ENCODE data around the gene IL9R. TPM values are rescaled to one million over a fixed set of nuclear protein-coding genes. Genes with fewer than 3 reads are reported as not detected.

The IL9R gene
- total RNA-seq, 1 experiment from 2014 or later, result 0.46 TPM

DNA sequence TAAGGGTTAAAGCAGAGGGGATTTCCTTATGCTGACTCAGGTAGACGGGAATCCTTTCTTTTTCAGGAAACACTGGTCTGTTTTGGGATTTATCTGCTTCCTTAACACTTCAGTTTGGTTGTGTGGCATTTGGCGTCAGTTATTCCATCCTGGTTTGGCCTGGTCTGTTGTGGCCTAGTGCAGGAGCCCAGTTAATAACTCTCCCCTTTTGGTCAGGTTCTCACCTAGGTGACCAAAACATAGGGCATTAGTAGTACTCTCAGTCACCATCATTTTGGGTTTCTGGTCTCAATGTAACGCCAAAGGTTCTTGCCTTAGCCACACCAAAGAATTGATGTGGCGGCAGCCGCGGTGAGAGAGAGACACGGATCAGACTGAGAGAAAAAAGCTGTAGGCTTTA, 39.7 kb upstream of the IL9R start:
- CTCF ChIA-PET, result no interaction called here
- TF ChIP-seq, protein P1, sequence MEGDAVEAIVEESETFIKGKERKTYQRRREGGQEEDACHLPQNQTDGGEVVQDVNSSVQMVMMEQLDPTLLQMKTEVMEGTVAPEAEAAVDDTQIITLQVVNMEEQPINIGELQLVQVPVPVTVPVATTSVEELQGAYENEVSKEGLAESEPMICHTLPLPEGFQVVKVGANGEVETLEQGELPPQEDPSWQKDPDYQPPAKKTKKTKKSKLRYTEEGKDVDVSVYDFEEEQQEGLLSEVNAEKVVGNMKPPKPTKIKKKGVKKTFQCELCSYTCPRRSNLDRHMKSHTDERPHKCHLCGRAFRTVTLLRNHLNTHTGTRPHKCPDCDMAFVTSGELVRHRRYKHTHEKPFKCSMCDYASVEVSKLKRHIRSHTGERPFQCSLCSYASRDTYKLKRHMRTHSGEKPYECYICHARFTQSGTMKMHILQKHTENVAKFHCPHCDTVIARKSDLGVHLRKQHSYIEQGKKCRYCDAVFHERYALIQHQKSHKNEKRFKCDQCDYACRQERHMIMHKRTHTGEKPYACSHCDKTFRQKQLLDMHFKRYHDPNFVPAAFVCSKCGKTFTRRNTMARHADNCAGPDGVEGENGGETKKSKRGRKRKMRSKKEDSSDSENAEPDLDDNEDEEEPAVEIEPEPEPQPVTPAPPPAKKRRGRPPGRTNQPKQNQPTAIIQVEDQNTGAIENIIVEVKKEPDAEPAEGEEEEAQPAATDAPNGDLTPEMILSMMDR (IDR thresholded peaks at IDR 0.05), result no peak
- TF ChIP-seq SIN3A (IDR thresholded peaks at IDR 0.05; ENCODE audit: borderline replicate concordance, insufficient read depth, low read depth, low read length) (no peak), TCF7L2 (IDR thresholded peaks at IDR 0.05; ENCODE audit: low read depth, low read length) (no peak), POLR2AphosphoS5 (IDR thresholded peaks at IDR 0.05; ENCODE audit: low read depth, low read length) (no peak)
- TF ChIP-seq, protein P2, sequence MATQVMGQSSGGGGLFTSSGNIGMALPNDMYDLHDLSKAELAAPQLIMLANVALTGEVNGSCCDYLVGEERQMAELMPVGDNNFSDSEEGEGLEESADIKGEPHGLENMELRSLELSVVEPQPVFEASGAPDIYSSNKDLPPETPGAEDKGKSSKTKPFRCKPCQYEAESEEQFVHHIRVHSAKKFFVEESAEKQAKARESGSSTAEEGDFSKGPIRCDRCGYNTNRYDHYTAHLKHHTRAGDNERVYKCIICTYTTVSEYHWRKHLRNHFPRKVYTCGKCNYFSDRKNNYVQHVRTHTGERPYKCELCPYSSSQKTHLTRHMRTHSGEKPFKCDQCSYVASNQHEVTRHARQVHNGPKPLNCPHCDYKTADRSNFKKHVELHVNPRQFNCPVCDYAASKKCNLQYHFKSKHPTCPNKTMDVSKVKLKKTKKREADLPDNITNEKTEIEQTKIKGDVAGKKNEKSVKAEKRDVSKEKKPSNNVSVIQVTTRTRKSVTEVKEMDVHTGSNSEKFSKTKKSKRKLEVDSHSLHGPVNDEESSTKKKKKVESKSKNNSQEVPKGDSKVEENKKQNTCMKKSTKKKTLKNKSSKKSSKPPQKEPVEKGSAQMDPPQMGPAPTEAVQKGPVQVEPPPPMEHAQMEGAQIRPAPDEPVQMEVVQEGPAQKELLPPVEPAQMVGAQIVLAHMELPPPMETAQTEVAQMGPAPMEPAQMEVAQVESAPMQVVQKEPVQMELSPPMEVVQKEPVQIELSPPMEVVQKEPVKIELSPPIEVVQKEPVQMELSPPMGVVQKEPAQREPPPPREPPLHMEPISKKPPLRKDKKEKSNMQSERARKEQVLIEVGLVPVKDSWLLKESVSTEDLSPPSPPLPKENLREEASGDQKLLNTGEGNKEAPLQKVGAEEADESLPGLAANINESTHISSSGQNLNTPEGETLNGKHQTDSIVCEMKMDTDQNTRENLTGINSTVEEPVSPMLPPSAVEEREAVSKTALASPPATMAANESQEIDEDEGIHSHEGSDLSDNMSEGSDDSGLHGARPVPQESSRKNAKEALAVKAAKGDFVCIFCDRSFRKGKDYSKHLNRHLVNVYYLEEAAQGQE (IDR thresholded peaks at IDR 0.05; ENCODE audit: insufficient read depth in 1 of 2, low read depth in 2 of 2, low read length in 1 of 2), result no peak
- in situ Hi-C loops (cut with HindIII; ENCODE audit: low pct_unique_long_range_greater_than_20kb, low sequenced_read_pairs), result no loop called here
- H3K4me3 ChIP-seq (ENCODE audit: low read depth in 2 of 2, low read length in 2 of 2), result no peak overlapping the region
- intact Hi-C loops (cut with micrococcal nuclease; ENCODE audit: unreplicated experiment), result no loop called here
- ATAC-seq, result no peak
- no peaks in the 10 kb centered on the region for H3K36me3 ChIP-seq (ENCODE audit: control insufficient read depth, insufficient read depth, low read length)
- BruUV-seq (replicated peaks), result no TSS peak
- H3K27me3 ChIP-seq (ENCODE audit: control insufficient read depth, insufficient read depth, low read length), result no peaks in the 10 kb centered on the region
- DNase-seq (ENCODE audit: low read depth, low spot score), result no peak
- H3K4me1 ChIP-seq (ENCODE audit: control insufficient read depth, insufficient read depth, low read length), result no peaks in the 10 kb centered on the region
- H3K27ac ChIP-seq (ENCODE audit: low read length), result no peak overlapping the region
- H3K9me3 ChIP-seq (ENCODE audit: control insufficient read depth, insufficient read depth, low read depth, low read length), result no peaks in the 10 kb centered on the region
- POLR2A ChIA-PET, result no interaction called here

DNA sequence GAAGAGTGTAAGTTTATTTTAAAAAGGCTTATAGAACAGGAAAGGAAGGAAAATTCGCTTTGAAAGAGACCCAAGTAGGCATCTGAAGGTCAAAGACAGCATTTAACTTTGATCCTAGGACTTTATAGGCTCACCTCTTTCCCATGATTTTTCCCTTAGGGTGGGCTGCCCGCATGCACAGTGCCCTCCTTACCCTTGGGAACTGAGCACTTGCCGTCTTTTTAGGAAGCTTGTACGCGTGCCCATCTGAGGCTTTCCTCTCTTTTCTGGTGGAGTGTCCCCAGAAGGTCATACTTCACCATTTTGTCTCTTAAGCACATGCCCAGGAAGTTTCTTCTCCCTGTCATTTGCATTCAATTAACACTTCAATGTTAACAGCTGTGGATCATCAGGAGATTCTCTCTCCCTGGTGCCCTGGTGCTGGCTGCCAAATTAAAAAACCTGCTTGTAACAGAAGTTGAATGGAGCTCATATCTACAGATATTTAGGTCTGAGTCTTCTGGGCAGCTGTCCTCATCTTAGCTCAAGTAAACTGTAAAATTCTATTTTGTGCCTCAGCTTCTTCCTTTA, 38.4 kb upstream of the IL9R start:
- in situ Hi-C loops (cut with HindIII; ENCODE audit: low pct_unique_long_range_greater_than_20kb, low sequenced_read_pairs) (no loop called here), intact Hi-C loops (cut with micrococcal nuclease; ENCODE audit: unreplicated experiment) (no loop called here)
- no peaks in the 10 kb centered on the region for H3K27me3 ChIP-seq (ENCODE audit: control insufficient read depth, insufficient read depth, low read length)
- H3K4me1 ChIP-seq (ENCODE audit: control insufficient read depth, insufficient read depth, low read length), result no peaks in the 10 kb centered on the region
- no peaks in the 10 kb centered on the region for H3K9me3 ChIP-seq (ENCODE audit: control insufficient read depth, insufficient read depth, low read depth, low read length)
- ChIA-PET CTCF (no interaction called here), POLR2A (no interaction called here)
- no peaks in the 10 kb centered on the region for H3K36me3 ChIP-seq (ENCODE audit: control insufficient read depth, insufficient read depth, low read length)
- no peak for DNase-seq (ENCODE audit: low read depth, low spot score)
- TF ChIP-seq, protein P1 (IDR thresholded peaks at IDR 0.05), result no peak
- no peak for TF ChIP-seq TCF7L2 (IDR thresholded peaks at IDR 0.05; ENCODE audit: low read depth, low read length)
- TF ChIP-seq, protein P2 (IDR thresholded peaks at IDR 0.05; ENCODE audit: insufficient read depth in 1 of 2, low read depth in 2 of 2, low read length in 1 of 2), result no peak
- TF ChIP-seq POLR2AphosphoS5 (IDR thresholded peaks at IDR 0.05; ENCODE audit: low read depth, low read length), result no peak
- no peak for TF ChIP-seq SIN3A (IDR thresholded peaks at IDR 0.05; ENCODE audit: borderline replicate concordance, insufficient read depth, low read depth, low read length)
- no TSS peak for BruUV-seq (replicated peaks)
- ATAC-seq, result no peak
- no peak overlapping the region for H3K27ac ChIP-seq (ENCODE audit: low read length)
- H3K4me3 ChIP-seq (ENCODE audit: low read depth in 2 of 2, low read length in 2 of 2), result no peak overlapping the region
